CD4-positive, alpha-beta T cell treated with Interleukin-2 at 100 ng/mL for 4 hours (primary cell): Measurements from ENCODE around the gene KCNT1.

Experiments used
- DNase-seq: peaks from one replicate; pipeline ENCODE4 v3.0.0-alpha.2; 2020; ENCODE audit warnings: low spot score

Gene KCNT1

DNA sequence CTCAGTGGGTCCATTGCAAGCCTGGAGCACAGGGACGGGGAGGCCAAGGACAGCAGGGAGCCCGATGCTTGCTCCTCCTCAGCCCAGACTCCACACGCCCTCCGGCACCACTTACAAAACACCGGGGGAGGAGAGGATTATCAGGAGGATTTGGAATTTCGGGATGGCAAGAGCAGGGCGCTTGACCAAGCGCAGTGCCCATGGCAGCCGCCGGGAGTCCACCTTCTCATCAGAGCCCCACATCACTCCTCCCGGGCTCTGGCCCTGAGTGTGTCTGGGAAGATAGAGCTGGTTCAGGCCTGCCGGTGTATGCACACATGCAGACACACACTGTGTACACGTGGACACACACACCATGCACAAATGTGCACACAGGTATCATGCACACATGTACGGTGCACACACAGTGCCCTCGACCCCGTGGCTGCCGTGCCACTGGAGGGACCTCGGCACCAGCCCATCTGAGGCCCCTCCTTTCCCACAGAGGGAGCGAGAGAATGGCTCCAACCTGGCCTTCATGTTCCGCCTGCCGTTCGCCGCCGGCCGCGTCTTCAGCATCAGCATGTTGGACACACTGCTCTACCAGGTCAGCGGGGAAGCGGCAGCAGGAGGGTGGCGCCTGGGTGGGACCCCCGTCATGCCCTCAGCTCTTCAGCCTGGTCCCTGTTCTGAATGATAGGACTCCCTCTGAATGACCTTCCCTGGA lies 81.7 kb downstream of the KCNT1 start:
- no peak for DNase-seq

DNA sequence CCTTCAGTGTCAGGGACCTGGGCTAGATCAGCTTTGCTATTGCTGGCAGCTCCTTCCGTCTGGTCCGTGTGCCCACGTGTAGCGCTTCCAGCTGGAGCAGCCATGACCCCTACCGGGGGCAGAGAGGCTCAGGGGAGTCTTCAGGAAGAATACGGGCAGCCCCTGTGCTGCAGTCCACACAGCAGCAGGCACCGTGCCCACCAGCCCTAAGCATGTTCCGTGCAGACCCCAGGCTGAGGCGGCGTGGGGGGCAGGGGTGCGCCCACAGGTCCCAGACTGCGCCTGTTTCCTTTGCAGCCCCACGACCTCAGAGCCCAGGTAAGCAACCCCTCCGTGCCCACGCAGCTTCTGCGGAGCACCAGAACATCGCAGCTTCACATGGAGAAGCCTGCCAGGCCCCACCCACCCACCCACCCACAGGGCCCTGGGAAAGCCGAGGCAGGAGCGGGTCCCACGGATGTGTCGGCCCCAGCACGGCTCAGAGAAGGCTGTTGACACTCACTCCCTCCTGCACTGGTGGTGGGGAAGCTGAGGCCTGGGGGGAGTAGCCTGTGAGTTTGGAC lies 83.1 kb downstream of the KCNT1 start:
- DNase-seq: no peak

DNA sequence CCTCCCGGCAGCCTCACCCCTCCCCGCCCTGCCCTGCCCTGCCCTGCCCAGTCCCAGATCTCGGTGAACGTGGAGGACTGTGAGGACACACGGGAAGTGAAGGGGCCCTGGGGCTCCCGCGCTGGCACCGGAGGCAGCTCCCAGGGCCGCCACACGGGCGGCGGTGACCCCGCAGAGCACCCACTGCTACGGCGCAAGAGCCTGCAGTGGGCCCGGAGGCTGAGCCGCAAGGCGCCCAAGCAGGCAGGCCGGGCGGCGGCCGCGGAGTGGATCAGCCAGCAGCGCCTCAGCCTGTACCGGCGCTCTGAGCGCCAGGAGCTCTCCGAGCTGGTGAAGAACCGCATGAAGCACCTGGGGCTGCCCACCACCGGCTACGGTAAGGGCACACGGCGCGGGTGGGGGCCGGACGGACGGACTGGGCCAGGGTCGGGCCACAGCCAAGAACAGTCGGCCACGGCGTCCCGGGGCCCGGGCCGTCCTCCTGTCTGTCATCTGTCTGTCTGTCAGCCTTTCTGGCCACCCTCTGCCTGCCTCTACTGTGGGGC lies 84.2 kb downstream of the KCNT1 start:
- no peak for DNase-seq

DNA sequence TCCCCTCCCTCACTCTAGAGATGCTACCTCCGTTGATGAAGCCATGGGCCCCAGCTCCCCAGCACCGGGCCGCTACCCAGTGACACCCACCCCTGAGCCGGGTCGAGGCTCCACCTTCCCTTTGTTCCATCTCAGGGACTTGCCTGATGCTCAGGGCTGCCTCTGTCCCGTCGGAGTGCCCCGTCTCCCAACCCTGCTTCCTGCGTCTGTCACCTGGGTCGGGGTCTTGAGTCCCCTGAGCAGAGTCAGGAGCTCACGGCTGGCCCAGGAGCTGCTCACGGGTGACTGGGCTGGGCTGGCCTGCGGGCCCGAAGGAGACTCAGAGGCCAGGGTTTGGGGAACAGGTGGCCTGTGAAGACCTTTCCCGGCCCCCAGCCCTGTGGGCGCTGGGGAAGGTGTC lies 85.3 kb downstream of the KCNT1 start:
- no peak for DNase-seq

DNA sequence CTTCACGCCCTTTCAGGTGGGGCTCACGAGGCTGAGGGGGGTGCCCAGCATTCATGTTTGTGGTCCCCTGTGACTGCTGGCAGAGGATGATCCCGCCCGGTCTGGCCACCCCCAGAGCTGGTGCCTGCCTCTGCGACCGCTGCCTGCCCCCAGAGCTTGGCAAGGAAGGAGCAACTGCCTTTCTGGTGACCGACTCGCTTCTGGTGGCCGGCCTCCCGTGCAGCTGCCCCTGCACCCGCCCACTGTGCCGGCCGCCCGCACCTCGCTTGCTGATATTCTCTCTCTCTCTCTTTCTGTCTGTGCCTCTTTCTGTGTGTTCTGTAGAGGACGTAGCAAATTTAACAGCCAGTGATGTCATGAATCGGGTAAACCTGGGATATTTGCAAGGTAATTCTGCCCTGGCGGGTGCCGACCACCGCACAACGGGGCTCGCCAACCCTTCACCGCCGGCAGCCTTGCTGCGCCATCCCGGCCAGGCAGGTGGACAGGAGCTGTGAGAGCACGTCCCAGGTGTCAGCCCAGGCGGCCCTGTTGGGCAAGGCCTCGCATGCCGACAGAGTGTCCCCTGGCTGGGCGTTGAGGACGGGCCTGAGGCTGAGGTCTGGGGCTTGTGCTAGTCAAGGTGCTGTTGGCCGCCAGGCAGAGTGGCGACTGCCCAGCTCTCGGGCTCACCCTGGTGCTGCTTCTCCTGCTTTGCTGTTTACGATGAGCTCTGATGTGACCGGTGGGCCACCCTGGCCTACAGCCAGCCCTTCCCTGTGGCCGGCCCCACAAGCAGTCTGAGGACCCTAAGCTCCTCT lies 86.0 kb downstream of the KCNT1 start:
- DNase-seq: no peak

DNA sequence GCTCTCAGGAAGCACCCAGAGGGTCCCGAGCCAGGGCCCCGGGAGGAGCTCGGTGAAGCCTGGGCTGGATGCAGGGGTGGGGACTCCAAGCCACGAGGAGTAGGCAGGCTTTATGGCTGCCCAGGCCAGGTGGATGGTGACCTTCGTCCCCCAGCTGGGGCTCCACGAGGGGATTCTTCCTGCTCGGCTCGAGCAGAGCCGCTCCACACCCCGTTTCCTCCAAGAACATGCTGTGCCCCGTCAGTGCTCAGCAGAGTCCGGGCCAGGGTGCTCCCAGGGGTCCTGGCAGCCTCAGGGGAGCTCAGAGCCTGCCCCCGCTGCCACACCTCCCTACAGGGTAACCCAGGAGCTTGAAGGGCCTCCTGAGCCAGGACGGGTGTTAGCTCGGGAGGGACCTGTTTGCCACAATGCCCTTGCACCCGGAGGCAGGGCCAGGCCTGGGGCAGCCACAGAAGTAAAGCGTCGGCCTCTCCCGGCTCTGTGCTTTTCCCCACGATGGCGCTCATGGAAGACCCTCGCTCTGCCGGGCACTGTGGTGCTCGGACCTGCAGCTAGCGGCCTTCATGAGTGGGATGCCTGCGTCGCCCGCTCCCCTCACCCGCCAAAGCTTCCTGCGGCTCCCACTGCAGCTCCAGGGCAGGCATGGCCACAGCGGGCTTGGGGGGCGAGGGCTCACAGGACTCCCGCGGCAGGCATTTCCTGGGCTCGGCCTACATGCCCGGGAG lies 86.8 kb downstream of the KCNT1 start:
- DNase-seq: no peak

DNA sequence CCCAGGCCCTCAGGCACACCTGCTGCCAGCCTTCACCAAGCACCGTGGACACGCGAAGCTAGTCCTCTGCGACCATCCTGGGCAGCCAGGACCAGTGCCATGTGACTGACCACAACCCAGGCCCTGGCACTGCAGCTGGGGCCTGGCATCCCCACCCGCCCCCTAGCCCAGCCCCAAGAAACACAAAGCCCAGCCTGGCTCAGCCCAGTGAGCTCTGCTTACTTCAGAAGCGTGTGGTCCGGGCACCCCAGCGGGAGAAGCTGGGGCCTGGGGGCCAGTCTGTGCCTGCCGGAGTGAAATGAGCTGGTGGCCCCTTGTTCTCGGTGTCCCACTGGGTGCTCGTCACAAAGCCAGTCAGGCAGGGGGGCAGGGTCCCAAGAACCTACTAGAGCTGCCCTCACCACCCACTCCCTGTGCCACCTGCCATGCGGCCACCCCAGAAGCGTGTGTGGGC lies 87.9 kb downstream of the KCNT1 start:
- no peak for DNase-seq

DNA sequence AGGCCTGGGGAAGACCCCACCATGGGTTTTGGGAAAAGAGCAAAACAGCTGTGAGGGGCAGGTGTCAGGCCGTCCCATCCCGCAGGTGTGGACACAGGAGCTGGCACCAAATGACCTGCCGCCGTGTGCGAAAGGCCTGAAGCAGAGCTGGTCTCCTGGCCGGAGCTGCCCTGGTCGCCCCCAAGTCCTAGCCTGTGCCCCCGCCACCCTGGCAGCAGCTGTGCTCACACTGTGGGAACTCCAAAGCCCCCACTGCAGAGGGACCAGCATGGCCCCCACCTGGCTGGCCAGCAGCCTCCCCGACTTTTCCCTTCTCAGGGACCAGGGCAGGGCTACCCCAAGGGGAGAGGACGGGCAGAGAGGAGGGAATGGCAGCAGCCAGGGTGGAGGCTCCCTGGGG lies 88.4 kb downstream of the KCNT1 start:
- DNase-seq: no peak

DNA sequence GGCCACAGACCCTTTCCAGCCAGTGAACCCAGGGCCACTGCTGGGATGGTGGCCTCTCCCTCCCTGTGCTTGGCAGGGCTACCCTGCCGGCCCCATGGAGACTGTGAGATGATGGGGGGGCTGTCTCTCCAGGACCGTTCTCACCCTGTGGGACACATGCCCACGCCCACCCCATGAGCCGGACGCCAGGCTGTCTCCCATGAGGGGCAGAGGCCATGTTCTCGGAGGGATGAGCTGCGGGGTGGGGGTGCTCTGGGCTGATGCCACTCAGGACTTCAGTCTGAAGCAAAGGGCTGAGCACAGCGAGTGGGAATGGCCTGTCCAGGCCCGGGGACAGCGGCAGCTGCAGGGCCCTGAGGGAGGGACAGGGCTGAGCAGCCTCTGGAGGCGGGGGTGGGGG lies 88.9 kb downstream of the KCNT1 start:
- DNase-seq: no peak

DNA sequence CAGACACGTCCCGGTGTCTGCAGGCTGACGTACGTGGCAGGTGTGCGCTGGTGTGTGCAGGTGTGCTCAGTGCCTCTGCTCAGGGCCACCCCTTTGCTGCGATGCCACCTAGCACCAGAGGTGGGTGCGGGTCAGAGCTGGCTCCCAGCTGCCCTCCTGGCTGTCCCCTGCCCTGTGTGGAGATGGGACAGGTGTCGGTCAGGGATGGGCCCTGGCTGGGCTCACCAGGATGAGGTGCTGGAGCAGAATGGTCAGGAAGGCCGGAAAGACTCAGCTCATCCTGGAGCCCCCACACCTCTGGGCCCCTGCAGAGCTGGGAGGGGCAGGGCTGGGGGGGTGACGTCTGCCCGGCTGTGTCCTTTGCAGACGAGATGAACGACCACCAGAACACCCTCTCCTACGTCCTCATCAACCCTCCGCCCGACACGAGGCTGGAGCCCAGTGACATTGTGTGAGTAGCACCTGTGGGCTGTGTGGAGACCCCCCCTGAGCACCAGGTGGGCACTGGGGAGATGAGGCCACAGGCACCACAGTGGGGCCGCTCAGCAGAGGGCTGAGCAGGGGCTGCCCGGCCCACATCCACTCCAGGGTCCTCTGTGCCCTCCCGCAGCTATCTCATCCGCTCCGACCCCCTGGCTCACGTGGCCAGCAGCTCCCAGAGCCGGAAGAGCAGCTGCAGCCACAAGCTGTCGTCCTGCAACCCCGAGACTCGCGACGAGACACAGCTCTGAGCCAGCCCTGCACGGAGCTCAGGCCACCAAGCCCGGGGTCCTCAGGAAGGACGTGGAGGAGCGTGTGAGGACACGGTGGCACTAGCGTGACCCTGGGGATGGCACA lies 89.7 kb downstream of the KCNT1 start:
- no peak for DNase-seq

DNA sequence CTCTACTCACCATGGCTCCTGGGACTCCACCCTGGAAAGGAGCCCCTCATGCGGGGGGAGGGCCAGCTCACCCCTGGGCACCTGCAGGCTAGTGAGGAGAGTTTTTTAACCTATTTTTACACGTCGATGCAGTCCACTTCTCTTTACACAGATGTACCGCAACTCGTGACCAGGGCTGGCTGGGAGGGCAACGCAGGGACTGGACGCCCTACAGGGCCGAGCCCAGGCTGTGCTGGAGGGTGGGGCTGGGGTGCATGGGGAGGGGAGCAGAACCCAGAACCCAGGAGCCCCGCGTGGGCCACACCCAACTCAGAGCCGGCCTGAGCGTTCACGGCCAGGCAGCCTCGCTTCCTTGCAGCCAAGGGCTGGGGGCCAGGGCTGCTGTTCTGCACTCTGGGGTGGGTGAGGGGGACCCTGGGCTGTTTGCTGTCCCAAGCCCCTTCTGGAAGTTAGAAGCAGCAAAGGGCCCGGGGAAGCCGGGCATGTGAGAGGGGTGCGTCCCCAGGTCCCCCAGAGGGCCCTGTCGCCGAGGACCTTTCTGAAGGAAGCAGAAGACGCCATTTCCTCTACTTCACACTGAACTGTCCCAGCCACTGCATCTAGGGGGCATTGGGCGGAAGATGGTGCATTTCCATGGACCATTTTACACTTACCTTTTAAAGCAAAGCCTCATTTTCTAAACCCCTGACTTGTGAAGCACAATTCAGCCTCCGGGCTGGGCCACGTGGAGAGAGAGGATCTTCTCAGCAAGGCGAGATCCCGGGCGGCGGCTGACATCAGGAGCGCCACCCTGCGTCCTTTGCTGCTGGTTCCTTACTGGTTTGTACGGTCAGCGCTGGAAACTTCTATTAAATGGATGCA lies 90.5 kb downstream of the KCNT1 start:
- no peak for DNase-seq

DNA sequence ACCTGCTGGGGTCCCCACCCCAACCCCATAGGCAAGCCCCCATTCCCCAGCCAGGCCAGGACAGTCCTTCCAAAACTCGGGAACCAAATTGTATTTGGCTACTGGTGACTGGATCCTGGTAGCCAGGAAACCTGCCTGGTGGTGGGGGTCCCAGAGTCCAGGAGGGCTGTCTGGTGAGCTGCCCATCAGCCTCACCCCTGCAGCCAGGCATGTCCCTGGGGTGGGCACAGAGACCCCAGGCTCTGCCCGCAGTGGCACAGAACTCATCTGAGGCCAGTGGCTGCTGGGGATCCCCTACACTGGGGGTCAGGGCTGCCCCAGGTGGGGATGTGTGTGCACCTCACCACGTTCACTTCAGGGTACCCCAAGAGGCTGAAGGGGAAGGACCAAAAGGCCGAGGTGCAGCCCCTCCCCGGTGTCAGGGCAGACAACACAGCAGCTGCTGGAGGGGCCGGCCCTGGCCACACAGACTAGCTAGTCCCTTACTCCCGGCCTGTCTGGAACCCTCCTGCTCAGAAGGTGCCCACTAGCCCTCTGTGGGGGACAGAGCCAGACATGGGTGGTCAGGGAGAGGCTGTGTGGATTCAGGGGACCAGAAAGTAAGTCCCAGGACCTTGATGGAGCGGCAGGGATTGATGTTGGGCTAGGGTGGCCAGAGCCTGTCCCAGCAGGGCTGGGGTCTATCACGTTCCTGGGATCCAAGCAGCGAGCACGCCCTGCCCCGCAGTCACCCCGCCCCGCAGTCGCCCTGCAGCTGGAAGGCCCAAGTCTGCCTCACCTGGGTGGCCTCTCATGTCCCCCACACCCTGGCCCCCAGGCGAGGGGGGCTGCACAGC lies 91.5 kb downstream of the KCNT1 start:
- no peak for DNase-seq

DNA sequence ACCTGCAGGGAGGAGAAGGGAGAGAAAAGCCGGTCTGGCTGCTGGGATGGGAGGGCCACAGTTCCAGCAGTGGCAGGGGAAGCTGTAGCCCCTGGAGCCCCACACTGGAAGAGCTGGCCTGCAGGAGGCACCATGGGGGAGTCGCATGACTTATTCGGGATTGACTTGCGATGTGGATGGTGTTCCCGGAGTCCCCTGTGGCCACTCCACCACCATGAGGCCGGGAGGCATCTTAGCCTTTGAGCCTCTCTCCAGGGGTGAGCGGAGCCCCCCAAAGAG lies 92.0 kb downstream of the KCNT1 start:
- no peak for DNase-seq

DNA sequence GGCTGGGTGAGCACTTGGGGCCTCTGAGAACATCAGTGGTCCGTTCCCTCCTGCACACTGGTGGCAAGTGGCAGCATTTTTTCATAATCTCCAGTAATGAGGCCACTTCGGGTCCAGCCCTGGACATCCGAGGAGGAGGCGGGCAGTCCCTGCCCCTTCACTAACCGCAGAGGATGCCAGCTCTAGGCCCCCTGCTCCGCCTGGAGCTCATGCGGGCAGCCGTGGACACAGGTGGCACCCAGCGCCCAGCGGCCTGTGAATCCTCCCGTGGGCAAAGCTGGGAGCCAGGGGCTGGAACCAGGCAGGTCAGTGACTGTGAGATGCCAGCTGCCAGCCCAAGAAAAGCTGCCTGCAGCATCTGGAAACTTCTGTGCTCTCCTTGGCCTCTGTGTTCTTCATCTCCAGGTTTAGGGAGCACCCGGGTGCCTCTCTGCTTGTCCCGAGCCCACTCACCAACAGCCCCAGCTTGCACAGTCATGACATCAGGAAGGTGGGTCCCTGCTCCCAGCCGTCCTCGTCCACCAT lies 92.4 kb downstream of the KCNT1 start:
- DNase-seq: no peak

DNA sequence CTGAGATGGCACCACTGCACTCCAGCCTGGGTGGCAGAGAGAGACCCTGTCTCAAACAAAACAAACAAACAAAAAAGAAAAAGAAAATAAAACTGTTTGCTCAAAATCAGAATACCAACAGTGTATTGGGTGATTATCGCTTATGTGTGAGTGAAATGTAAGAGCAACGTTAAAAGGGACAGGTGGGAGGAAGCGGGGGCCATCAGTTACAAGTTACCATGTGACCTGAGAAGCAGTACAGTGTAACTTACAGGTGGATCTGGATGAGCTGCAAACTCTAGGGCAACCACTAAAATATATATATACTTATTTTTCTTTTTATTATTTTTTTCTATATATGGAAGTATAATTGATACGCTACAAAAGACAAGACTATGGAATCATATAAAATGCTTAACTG lies 93.4 kb downstream of the KCNT1 start:
- DNase-seq: no peak

DNA sequence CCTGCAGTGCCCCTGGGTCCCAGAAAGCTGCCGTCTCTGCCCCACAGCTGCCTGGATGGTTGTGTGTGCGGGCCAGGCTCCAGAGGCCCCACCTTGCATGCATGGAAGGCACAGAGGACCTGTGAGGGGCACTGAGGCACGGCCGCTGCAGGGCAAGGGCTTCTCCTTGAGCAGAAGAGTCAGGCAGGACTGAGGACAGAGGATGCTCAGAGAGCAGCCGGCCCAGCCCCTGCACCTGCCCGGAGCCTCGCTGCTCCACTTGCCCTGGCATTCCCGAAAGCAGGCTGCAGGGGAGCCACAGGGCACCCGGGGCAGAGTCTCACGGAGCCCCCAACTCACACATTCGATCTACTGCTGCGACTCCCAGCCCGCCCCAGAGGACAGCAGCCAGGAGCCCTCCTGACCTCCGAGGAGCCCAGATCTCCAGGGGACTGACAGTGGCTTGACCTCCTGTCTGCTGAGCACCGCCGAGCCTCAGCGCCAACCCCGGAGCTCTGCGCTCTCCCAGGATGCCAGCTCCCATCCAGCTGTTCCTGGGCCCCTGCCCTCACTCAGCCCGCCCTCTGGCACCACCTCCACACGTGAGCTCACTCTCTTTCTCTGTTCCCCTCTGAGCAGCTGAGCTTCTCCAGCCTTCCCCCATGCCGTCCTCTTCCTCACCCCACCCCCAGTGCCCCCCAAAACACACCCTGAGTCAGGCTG lies 95.0 kb downstream of the KCNT1 start:
- no peak for DNase-seq

DNA sequence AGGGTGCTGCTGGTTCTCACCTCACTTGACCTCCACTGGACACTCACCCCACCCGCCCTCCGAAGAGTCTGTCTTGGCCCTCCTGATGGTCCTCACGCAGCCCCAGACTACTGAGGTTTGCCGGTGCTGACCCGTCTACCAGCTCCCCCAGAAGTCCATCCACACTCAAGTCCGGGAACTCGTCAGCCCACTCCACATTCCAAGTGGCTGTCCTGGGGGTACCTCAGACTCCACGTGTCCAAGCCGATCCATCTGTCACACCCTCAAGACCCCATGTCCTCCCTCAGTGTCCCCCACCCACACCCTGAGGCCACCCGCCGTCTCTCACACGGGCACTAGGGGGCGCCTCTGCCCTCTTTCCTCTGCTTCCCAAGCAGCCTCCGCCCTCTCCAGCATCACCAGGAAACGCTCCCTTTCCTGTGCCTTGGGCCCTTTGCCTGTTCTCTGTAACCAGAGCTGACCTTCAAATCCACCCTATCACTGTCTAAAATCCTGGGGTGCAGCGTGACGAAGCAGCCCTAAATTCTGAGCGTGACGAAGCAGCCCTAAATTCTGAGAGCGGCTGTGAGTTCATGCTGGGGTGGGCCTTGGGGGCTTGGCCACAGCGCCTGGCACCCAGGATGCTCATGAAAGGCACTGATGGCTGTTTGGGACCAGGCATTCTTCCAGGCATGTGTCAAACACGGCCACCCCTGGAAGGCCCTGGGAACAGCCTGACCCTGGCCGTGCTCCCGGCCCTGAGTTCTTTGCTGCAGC lies 95.7 kb downstream of the KCNT1 start:
- DNase-seq: no peak

DNA sequence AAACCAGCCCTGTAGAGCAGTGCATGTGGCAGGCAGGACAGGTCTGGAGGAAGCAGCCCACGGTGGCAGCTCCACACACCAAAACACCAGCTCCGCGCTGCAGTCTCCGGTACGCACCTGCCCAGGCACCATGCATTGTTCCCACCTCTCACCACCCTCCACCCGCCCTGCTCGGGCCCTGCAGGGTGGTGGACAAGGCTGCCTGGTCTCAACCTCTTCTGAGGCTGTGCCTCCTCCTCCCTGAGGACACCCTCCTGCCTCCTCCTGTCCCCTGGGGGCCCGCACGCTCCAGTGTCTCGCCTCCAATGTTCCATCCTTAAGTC lies 96.2 kb downstream of the KCNT1 start:
- DNase-seq: no peak
